Epithelial cell of esophagus (primary cell): ENCODE results near the gene SFXN2.
"Not testable (repeated sequence)": the region's sequence is repeated elsewhere in the genome, so short reads cannot be mapped to it uniquely, and the experiment has no call there.

Experiments
- DNase-seq: peaks from one replicate; pipeline ENCODE4 v3.0.0; 2010; ENCODE audit warnings: low read depth
- H3K4me3 ChIP-seq: 2 replicates; pipeline ENCODE4 v1.5.1; 2011; ENCODE audit warnings: mild to moderate bottlenecking, low read length, control low read depth
- CTCF ChIP-seq: IDR thresholded peaks from 2 replicates; pipeline ENCODE4 v1.5.1; 2011; ENCODE audit warnings: low read depth, mild to moderate bottlenecking, low read length, control low read depth, inconsistent platforms; ENCODE audit not compliant: insufficient read depth; ENCODE audit errors: missing control alignments

SFXN2 gene

DNA sequence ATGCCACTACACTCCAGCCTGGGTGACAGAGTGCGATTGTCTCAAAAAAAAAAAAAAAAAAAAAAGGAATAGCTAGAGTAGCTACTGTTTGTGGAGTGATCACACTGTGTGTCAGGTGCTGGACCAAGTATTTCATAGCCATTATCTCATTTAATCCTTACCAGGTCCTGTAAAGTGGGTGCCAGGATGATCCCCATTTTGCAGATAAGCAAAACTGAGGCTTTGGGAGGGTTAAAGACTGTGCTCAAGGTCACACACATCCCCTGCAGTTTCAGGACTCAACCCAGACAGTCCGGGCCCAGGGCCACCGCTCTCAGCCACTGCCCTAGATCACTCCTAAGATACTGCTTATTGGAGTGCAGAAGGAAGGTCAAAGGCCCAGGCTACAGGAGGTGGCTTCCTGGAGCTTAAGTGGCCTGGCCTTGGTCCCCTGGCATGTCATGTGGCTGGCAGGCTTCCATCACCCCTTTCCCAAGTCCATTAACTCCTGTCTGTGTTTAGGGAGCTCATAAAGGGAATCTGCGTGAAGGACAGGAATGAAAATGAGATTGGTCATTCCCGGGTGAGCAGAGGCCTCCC is 16.9 kb downstream of the SFXN2 start:
- DNase-seq: no peak
- H3K4me3 ChIP-seq: no peak overlapping the region
- no peak for TF ChIP-seq CTCF

DNA sequence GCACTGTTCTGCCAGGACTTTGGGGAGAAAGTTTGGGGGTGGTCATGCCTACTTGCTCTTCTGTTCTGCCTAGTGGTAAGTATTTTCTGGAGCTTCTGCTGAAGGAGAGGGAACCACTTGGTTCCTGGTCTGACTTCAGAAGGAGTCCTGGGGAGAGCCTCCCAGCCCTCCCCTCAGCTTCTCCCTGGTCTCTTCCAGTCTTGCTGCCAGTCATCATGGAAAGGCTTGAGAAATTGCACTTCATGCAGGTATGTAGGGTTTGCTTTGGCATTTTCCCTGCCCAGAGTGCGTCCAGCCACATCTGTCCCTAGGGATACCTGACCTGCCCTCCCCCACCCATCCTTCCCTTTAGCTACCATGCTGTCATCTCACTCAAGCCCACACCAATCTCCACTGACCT is 18.2 kb downstream of the SFXN2 start:
- no peak for DNase-seq
- TF ChIP-seq CTCF: no peak
- H3K4me3 ChIP-seq: no peak overlapping the region

GRCh38 chr10:102735065-102735562 is 20.7 kb downstream of the SFXN2 start:
- no peak for DNase-seq
- H3K4me3 ChIP-seq: no peak overlapping the region
- TF ChIP-seq CTCF: no peak

DNA sequence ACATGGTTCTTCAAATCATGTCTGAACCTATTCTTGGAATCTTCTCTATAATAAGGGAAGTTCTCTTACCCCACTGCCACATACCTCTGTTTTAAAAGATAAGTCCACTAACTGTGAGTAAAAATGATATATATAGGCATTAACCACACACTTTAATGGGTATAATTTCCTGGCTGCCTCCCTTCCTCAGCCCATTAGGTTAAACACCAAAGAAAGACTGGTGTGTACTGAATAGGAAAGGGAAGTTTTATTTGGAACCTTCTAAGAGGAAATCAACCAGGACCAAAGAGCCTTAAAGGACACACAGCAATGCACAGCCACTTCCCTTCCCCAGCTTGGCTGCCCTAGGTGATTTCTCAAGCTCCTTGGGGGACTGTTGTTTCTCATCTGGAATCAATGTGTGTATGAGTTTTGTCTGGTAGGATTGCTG is 24.3 kb downstream of the SFXN2 start:
- no peak for TF ChIP-seq CTCF
- DNase-seq: no peak
- H3K4me3 ChIP-seq: no peak overlapping the region

- no peak for DNase-seq
- H3K4me3 ChIP-seq: no peak overlapping the region
- no peak for TF ChIP-seq CTCF
These were observed 25.8 kb downstream of the SFXN2 start for GRCh38 chr10:102740229-102740628.

GRCh38 chr10:102741726-102742237 is 27.3 kb downstream of the SFXN2 start:
- no peak for TF ChIP-seq CTCF
- no peak overlapping the region for H3K4me3 ChIP-seq
- DNase-seq: no peak

- not testable (repeated sequence) for H3K4me3 ChIP-seq, DNase-seq
These were observed 27.9 kb downstream of the SFXN2 start for GRCh38 chr10:102742313-102742712.
